ENCODE data around the gene UTS2B.

The UTS2B gene, protein sequence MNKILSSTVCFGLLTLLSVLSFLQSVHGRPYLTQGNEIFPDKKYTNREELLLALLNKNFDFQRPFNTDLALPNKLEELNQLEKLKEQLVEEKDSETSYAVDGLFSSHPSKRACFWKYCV

GRCh38 chr3:191329654-191330529 lies at the start of gene UTS2B:
UTS2B (minus strand) TSS chr3:191330526; CDS start chr3:191282189, 48,337 bp downstream.
- peak; percentile 51 for DNase-seq (ENCODE audit: low read depth)
- TF ChIP-seq, protein P1, sequence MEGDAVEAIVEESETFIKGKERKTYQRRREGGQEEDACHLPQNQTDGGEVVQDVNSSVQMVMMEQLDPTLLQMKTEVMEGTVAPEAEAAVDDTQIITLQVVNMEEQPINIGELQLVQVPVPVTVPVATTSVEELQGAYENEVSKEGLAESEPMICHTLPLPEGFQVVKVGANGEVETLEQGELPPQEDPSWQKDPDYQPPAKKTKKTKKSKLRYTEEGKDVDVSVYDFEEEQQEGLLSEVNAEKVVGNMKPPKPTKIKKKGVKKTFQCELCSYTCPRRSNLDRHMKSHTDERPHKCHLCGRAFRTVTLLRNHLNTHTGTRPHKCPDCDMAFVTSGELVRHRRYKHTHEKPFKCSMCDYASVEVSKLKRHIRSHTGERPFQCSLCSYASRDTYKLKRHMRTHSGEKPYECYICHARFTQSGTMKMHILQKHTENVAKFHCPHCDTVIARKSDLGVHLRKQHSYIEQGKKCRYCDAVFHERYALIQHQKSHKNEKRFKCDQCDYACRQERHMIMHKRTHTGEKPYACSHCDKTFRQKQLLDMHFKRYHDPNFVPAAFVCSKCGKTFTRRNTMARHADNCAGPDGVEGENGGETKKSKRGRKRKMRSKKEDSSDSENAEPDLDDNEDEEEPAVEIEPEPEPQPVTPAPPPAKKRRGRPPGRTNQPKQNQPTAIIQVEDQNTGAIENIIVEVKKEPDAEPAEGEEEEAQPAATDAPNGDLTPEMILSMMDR (conservative IDR thresholded peaks at IDR 0.05; ENCODE audit: low read depth, low read length) = no peak
- peak within 1 kb of the TSS; percentile 77 for H3K4me3 ChIP-seq (ENCODE audit: low read length)

GRCh38 chr3:191380001-191380400 lies 49.7 kb upstream of the UTS2B start:
- TF ChIP-seq, protein P1 (conservative IDR thresholded peaks at IDR 0.05; ENCODE audit: low read depth, low read length) = no peak
- no peak overlapping the region for H3K4me3 ChIP-seq (ENCODE audit: low read length)
- DNase-seq (ENCODE audit: low read depth) = no peak

- no peak for DNase-seq (ENCODE audit: low read depth)
- no peak overlapping the region for H3K4me3 ChIP-seq (ENCODE audit: low read length)
- TF ChIP-seq, protein P1 (conservative IDR thresholded peaks at IDR 0.05; ENCODE audit: low read depth, low read length) = no peak
Measured at GRCh38 chr3:191379446-191379845, 49.1 kb upstream of the UTS2B start.

DNA sequence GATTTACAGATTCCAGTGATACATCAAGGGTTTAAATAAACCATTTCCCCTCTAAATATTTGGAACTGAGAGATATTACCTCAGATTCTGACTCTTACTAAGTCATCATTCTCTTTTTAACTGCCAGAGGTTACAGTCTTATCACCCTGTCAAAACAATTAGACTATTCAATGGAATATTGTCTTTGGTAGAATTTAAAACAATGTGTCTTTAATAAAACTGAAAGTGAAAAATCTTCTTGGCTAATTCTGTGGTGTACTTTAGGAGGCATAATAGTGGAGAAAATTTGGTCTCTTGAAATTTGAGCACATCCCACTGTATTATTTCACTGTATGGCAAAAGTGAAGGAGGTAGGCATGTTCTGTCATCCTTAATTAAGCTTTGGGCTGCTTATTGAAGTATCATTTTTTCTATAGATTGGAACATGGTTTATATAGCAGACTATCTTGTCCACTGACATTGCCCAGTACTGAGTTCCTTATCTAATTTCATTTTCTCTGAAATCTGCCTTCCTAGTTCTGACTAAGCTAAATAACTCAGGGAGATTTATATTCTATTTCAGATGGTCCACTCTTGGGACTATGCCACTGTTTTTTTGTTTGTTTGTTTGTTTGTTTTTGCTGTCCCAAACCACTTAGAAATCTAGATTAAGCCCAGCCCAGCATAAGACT lies 48.0 kb upstream of the UTS2B start:
- no peak overlapping the region for H3K4me3 ChIP-seq (ENCODE audit: low read length)
- TF ChIP-seq, protein P1 (conservative IDR thresholded peaks at IDR 0.05; ENCODE audit: low read depth, low read length) = no peak
- DNase-seq (ENCODE audit: low read depth) = no peak

DNA sequence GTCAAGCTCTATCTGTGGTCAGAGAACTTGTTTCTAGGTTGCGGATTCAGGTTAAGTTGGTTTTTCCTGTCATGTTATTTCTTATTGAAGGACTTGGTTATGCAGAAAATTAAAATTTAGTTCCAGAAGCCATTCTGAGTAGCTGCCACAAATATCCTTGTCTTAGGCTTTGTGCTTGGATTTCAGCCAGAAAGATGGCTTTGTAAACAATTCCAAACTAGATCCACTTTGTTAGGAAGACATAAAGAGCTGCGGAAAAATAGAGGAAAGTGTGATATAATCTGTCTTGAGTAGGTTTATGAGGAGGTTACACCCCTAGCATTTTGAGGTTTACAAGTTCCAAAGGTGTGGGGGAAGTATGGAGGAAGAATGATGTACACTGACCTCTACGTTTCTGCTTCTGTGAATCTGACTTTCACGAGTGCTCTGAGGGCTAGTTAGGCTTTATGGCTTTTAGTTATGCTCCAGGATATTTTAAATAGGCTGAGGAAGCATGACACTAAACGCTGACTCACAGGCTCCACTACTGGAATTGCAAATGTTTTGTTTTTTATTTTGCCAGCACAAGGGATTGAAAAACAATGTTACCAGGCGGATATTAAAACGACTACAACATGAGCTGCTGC lies 46.3 kb upstream of the UTS2B start:
- H3K4me3 ChIP-seq (ENCODE audit: low read length) = no peak overlapping the region
- TF ChIP-seq, protein P1 (conservative IDR thresholded peaks at IDR 0.05; ENCODE audit: low read depth, low read length) = no peak
- no peak for DNase-seq (ENCODE audit: low read depth)

GRCh38 chr3:191373327-191373726 lies 43.0 kb upstream of the UTS2B start:
- no peak for DNase-seq (ENCODE audit: low read depth)
- no peak overlapping the region for H3K4me3 ChIP-seq (ENCODE audit: low read length)
- TF ChIP-seq, protein P1 (conservative IDR thresholded peaks at IDR 0.05; ENCODE audit: low read depth, low read length) = no peak

Measured in retinal pigment epithelial cell (primary cell).